HG03175 (cell line): Measurements from ENCODE around the gene LOXHD1.

Experiments
- ATAC-seq: cut with Tn5 transposase; IDR thresholded peaks from one replicate; pipeline ENCODE4 v1.9.1; 2021; ENCODE audit warnings: mild to moderate bottlenecking, moderate library complexity; ENCODE audit not compliant: unreplicated experiment

Gene LOXHD1

GRCh38 chr18:46452820-46453219 lies 204.2 kb downstream of the LOXHD1 start:
- ATAC-seq: no peak

- no peak for ATAC-seq
Measured at GRCh38 chr18:46449499-46449898, 207.5 kb downstream of the LOXHD1 start.

- ATAC-seq: no peak
Measured at GRCh38 chr18:46449033-46449432, 208.0 kb downstream of the LOXHD1 start.

GRCh38 chr18:46448347-46448746 lies 208.7 kb downstream of the LOXHD1 start:
- no peak for ATAC-seq

GRCh38 chr18:46447792-46448191 lies 209.2 kb downstream of the LOXHD1 start:
- no peak for ATAC-seq

- ATAC-seq: no peak
Measured at GRCh38 chr18:46447323-46447722, 209.7 kb downstream of the LOXHD1 start.

GRCh38 chr18:46445522-46446313 lies 211.3 kb downstream of the LOXHD1 start:
- no peak for ATAC-seq

GRCh38 chr18:46439037-46439436 lies 218.0 kb downstream of the LOXHD1 start:
- no peak for ATAC-seq

GRCh38 chr18:46437061-46437460 lies 220.0 kb downstream of the LOXHD1 start:
- no peak for ATAC-seq

- ATAC-seq: no peak
Measured at GRCh38 chr18:46436621-46437020, 220.4 kb downstream of the LOXHD1 start.

- ATAC-seq: no peak
Measured at GRCh38 chr18:46435031-46435430, 222.0 kb downstream of the LOXHD1 start.

GRCh38 chr18:46434629-46435028 lies 222.4 kb downstream of the LOXHD1 start:
- ATAC-seq: no peak

GRCh38 chr18:46433121-46433826 lies 223.7 kb downstream of the LOXHD1 start:
- ATAC-seq: no peak

- ATAC-seq: no peak
Measured at GRCh38 chr18:46431522-46432171, 225.4 kb downstream of the LOXHD1 start.

GRCh38 chr18:46429649-46430224 lies 227.3 kb downstream of the LOXHD1 start:
- ATAC-seq: no peak

- ATAC-seq: no peak
Measured at GRCh38 chr18:46429130-46429529, 227.9 kb downstream of the LOXHD1 start.

GRCh38 chr18:46428368-46428767 lies 228.7 kb downstream of the LOXHD1 start:
- ATAC-seq: no peak

- ATAC-seq: no peak
Measured at GRCh38 chr18:46427216-46427995, 229.6 kb downstream of the LOXHD1 start.
